HepG2 (cell line): ENCODE results near the gene SREBF1. TPM values are rescaled to one million over a fixed set of nuclear protein-coding genes. Genes with fewer than 3 reads are reported as not detected.

ENCODE experiments used
- ATAC-seq: fragments of 200-7000 bp; cut with Tn5 transposase; 3 replicates; pipeline ENCODE4 v1.9.1; 2020; ENCODE audit warnings: mild to moderate bottlenecking, moderate library complexity
- BruUV-seq: library from RNA; stranded (reverse); fragments of 400-500 nt; replicated peaks from 2 replicates; lab custom pipeline; 2021; lab: Mats Ljungman, UMichigan
- CTCF ChIA-PET: fragments of 300-600 bp; formaldehyde crosslinking; extraction: SDS; loops from one replicate; lab custom pipeline; 2021; ENCODE audit warnings: low total read pairs, inconsistent platforms, low intra/inter-chr PET ratio; lab: Yijun Ruan, JAX
- POLR2A ChIA-PET: fragments of 350-600 bp; sonication (Branson Sonifier 250); formaldehyde crosslinking; loops from one replicate; lab custom pipeline; 2020; ENCODE audit warnings: antibody characterized with exemption, inconsistent platforms; lab: Yijun Ruan, JAX
- DNase-seq: peaks from one replicate; pipeline ENCODE4 v3.0.0-alpha.2; 2015; ENCODE audit warnings: low spot score
- FAIRE-seq: peaks from 3 replicates; lab custom pipeline; 2011; peaks lifted over from hg19 to GRCh38; lab: Jason Lieb, UNC
- H2AFZ ChIP-seq: one replicate; pipeline ENCODE4 v1.6.1; 2011; ENCODE audit warnings: low read length, inconsistent platforms
- H3K27ac ChIP-seq: fragments of 300-600 bp; 3 replicates; pipeline ENCODE4 v1.8.0; 2011; ENCODE audit warnings: mixed run types, mild to moderate bottlenecking, mixed read lengths, low read length, inconsistent platforms; ENCODE audit not compliant: insufficient read depth; ENCODE audit errors: extremely low read length
- H3K27me3 ChIP-seq, 2 experiments: fragments of 200-600 bp in 1 of 2; 2 replicates in 1 of 2; 3 replicates in 1 of 2; pipeline versions ENCODE4 v1.6.0 to v1.8.0; 2011; ENCODE audit warnings: low read length in 2 of 2, mild to moderate bottlenecking in 2 of 2, moderate library complexity in 2 of 2, inconsistent platforms in 1 of 2; ENCODE audit not compliant: insufficient read depth in 2 of 2, control insufficient read depth in 1 of 2
- H3K36me3 ChIP-seq, 2 experiments: fragments of 200-600 bp in 1 of 2; replicated peaks in 1 of 2; 2 replicates in 1 of 2; 3 replicates in 1 of 2; pipeline versions ENCODE4 v1.5.1 to v1.8.0; 2011; ENCODE audit warnings: low read length in 2 of 2, inconsistent platforms in 1 of 2; ENCODE audit not compliant: insufficient read depth in 2 of 2, control insufficient read depth in 1 of 2
- H3K4me1 ChIP-seq: 2 replicates; pipeline ENCODE4 v1.5.1; 2012; ENCODE audit warnings: low read length, inconsistent platforms; ENCODE audit not compliant: insufficient read depth
- H3K4me2 ChIP-seq: 2 replicates; pipeline ENCODE4 v1.6.0; 2011; ENCODE audit warnings: low read depth, low read length, inconsistent platforms
- H3K4me3 ChIP-seq, 3 experiments: fragments of 200-600 bp in 1 of 3; sonication (generic), shearing (Covaris generic) in 1 of 3; replicated peaks in 1 of 3; 2 replicates each; pipeline ENCODE4 v1.5.1; 2011 to 2016; ENCODE audit warnings: low read length in 3 of 3, inconsistent platforms in 2 of 3, low read depth in 2 of 3, mild to moderate bottlenecking in 2 of 3, control low read depth in 1 of 3, mixed read lengths in 1 of 3; ENCODE audit not compliant: insufficient read depth in 1 of 3
- H3K79me2 ChIP-seq: one replicate; pipeline ENCODE4 v1.6.1; 2011; ENCODE audit warnings: low read length, inconsistent platforms; ENCODE audit not compliant: insufficient read depth
- H3K9ac ChIP-seq: 2 replicates; pipeline ENCODE4 v1.6.0; 2011; ENCODE audit warnings: mild to moderate bottlenecking, low read depth, low read length, inconsistent platforms; ENCODE audit not compliant: insufficient read depth
- H3K9me3 ChIP-seq: 2 replicates; pipeline ENCODE4 v1.5.1; 2012; ENCODE audit warnings: mild to moderate bottlenecking, low read length
- H4K20me1 ChIP-seq: 2 replicates; pipeline ENCODE4 v1.6.0; 2011; ENCODE audit warnings: inconsistent platforms, mild to moderate bottlenecking, low read length, moderate library complexity; ENCODE audit not compliant: insufficient read depth
- E2F5 ChIP-seq: sonication (generic); formaldehyde crosslinking; conservative IDR thresholded peaks from 2 replicates; pipeline ENCODE4 v1.4.0; 2020; ENCODE audit warnings: missing genetic modification reagents
- EHMT2 ChIP-seq: fragments of 200-600 bp; sonication (generic); IDR thresholded peaks from 2 replicates; pipeline ENCODE4 v1.7.0; 2017; ENCODE audit warnings: antibody characterized with exemption, low read depth, low read length, borderline replicate concordance
- GATA4 ChIP-seq: sonication (generic); IDR thresholded peaks from 2 replicates; pipeline ENCODE4 v1.6.1; 2016; ENCODE audit warnings: antibody characterized with exemption, low read depth, borderline replicate concordance
- RBFOX2 ChIP-seq: fragments of 200-400 bp; formaldehyde crosslinking; IDR thresholded peaks from 2 replicates; pipeline ENCODE4 v1.6.1; 2017; ENCODE audit warnings: low read depth, mild to moderate bottlenecking, low read length
- RFXANK ChIP-seq: IDR thresholded peaks from 2 replicates; pipeline ENCODE4 v1.6.1; 2016
- STAT6 ChIP-seq: sonication (generic); formaldehyde crosslinking; IDR thresholded peaks from 2 replicates; pipeline ENCODE4 v1.4.0; 2020; ENCODE audit warnings: missing genetic modification reagents, mild to moderate bottlenecking, borderline replicate concordance
- TARDBP ChIP-seq: sonication (generic); formaldehyde crosslinking; IDR thresholded peaks from 2 replicates; pipeline ENCODE4 v1.8.0; 2022; ENCODE audit warnings: mild to moderate bottlenecking, missing genetic modification reagents
- ZNF234 ChIP-seq: sonication (generic); formaldehyde crosslinking; conservative IDR thresholded peaks from 2 replicates; pipeline ENCODE4 v1.5.1; 2020; ENCODE audit warnings: mild to moderate bottlenecking, missing genetic modification reagents
- ZNF430 ChIP-seq: sonication (generic); formaldehyde crosslinking; IDR thresholded peaks from 2 replicates; pipeline ENCODE4 v1.9.0; 2021; ENCODE audit warnings: mild to moderate bottlenecking, missing genetic modification reagents
- ZNF543 ChIP-seq: sonication (generic); formaldehyde crosslinking; IDR thresholded peaks from 2 replicates; pipeline ENCODE4 v1.4.0; 2020; ENCODE audit warnings: mild to moderate bottlenecking, missing genetic modification reagents
- ZNF646 ChIP-seq: sonication (generic); formaldehyde crosslinking; IDR thresholded peaks from 2 replicates; pipeline ENCODE4 v1.9.0; 2021; ENCODE audit warnings: mild to moderate bottlenecking, missing genetic modification reagents
- ZSCAN9 ChIP-seq: IDR thresholded peaks from 2 replicates; pipeline ENCODE4 v1.6.1; 2016; ENCODE audit warnings: borderline replicate concordance
- WGBS: methylation state at CpG from one replicate; pipeline ENCODE4 v1.1.6; 2017; ENCODE audit warnings: low lambda C conversion rate; 5-methylcytosine and 5-hydroxymethylcytosine counted together
- in situ Hi-C: cut with HindIII; loops from 2 replicates; pipeline ENCODE4 v1.10.0; 2017; ENCODE audit warnings: low pct_unique_long_range_greater_than_20kb; ENCODE audit not compliant: extremely low pct_ligation_motif_present
- intact Hi-C: fragments of 100-400 bp; cut with micrococcal nuclease; formaldehyde crosslinking; loops from one replicate; pipeline ENCODE4 v1.10.0; 2022; ENCODE audit not compliant: unreplicated experiment
- polyA plus RNA-seq, 8 experiments: library from polyadenylated mRNA; depleted of rRNA in 3 of 8; stranded (reverse) in 7 of 8; unstranded in 1 of 8; fragments of >200 nt; fragmentation: Illumina TruSeq in 4 of 8; extraction: Trizol in 4 of 8; gene quantifications; 2 replicates each; pipeline versions ENCODE4 v1.2.1 to v1.2.3, GENCODE V29; 2011 to 2016; ENCODE audit warnings: low read depth in 4 of 8, missing spikeins in 1 of 8, mixed read lengths in 1 of 8; ENCODE audit not compliant: insufficient read depth in 1 of 8
- total RNA-seq, 5 experiments: library from RNA; depleted of rRNA; stranded (reverse); fragments of >200 nt; fragmentation: Illumina TruSeq; extraction: Trizol; gene quantifications; 2 replicates each; pipeline ENCODE4 v1.2.3, GENCODE V29; 2016; ENCODE audit warnings: low read depth in 1 of 5

Gene SREBF1
- total and polyA plus RNA-seq, 2 of the 13 experiments (the other 11 are each of a cell fraction or from before 2014, with no cell fraction given): 34.3 to 38.0 TPM

GRCh38 chr17:17831208-17832031 is 5.4 kb downstream of the SREBF1 start (continued):
- TF ChIP-seq STAT6: no peak
- TF ChIP-seq E2F5 (CRISPR knock-in tag): no peak
- TF ChIP-seq RBFOX2: 0 out of 2 replicates have a peak, but pooled peaks have one; percentile 34

GRCh38 chr17:17830740-17831207 is 6.0 kb downstream of the SREBF1 start:
- no TSS peak for BruUV-seq
- peak; percentile 98 for ATAC-seq
- Histone ChIP-seq H3K4me2 (peak overlapping the region; percentile 48), H3K4me3 (peak overlapping the region in 1 of 3 experiments; percentile 37; a peak in 1 of 6 replicates), H3K9ac (peak overlapping the region; percentile 43), H3K9me3 (no peaks in the 10 kb centered on the region), H2AFZ (no peak overlapping the region), H3K27me3 (no peaks in the 10 kb centered on the region), H3K4me1 (peaks cover 96% of the 10 kb centered on the region), H3K27ac (peak overlapping the region; percentile 75), H3K79me2 (peaks cover 93% of the 10 kb centered on the region), H4K20me1 (peaks cover 64% of the 10 kb centered on the region; the same call in 1 of the 2 replicates), H3K36me3 (peaks cover 14 to 44% of the 10 kb centered on the region in 2 experiments)
- DNase-seq: peak; percentile 92
- ChIA-PET CTCF (no interaction called here), POLR2A (interaction anchor here (1.0 to 1.9 kb wide), 5 partner anchors 8 to 19 kb away, joined by 3 to 12 read pairs (median 7); no protein-coding TSS in a partner anchor)
- in situ Hi-C loops: no loop called here
- peak; percentile 97 for FAIRE-seq
- WGBS: 0% methylated on average over 5 of the region's 6 CpGs
- intact Hi-C loops: no loop called here
- TF ChIP-seq ZNF430 (CRISPR knock-in tag) (peak; percentile 94; the same call in 1 of the 2 replicates), ZSCAN9 (CRISPR knock-in tag) (no peak), ZNF234 (CRISPR knock-in tag) (no peak), TARDBP (peak; percentile 94), ZNF646 (CRISPR knock-in tag) (0 out of 2 replicates have a peak, but pooled peaks have one; percentile 36), RFXANK (CRISPR knock-in tag) (no peak), ZNF543 (CRISPR knock-in tag) (no peak), GATA4 (no peak), EHMT2 (no peak)
